Measurements from ENCODE around the gene PLD6. TPM values are rescaled to one million over a fixed set of nuclear protein-coding genes. Genes with fewer than 3 reads are reported as not detected.
"Not testable (repeated sequence)": the region's sequence is repeated elsewhere in the genome, so short reads cannot be mapped to it uniquely, and the experiment has no call there.

PLD6 gene, protein sequence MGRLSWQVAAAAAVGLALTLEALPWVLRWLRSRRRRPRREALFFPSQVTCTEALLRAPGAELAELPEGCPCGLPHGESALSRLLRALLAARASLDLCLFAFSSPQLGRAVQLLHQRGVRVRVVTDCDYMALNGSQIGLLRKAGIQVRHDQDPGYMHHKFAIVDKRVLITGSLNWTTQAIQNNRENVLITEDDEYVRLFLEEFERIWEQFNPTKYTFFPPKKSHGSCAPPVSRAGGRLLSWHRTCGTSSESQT
- 4.2 and 5.3 TPM in 2 replicates for total RNA-seq (2014; rRNA removed)
- polyA plus RNA-seq (2012) = 2.7 TPM

DNA sequence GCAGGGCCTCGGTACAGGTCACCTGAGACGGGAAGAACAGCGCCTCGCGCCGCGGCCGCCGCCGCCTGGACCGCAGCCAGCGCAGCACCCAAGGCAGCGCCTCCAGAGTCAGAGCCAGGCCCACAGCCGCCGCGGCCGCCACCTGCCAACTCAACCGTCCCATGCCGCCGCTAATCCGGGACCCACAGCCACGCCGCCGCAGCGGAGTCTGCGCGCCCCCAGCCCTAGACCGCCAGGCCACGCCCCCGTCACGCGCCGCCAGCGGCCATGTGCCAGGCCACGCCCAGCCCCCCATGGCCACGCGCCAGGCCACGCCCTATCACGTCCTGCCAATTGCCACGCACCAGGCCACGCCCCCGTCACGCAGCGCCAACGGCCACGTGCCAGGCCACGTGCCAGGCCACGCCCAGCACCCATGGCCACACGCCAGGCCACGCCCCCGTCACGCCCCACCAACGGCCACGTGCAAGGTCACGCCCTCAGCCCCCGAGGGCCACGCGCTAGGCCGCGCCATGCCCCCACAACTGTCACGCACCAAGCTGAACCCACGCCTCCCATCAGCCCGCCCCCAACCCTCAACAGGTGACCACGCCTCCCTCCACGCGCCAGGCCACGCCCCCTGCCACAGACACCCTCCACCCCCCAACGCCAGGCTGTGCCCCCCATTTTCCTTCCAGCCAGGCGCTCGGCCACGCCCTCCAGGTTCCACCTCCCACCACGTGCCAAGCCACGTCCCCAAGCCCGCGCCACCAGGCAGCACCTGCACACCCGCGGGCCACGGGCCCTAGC is at the start of gene PLD6:
TSS of gene PLD6 (minus strand) at position 210 of the 789 bp plus-strand sequence. CDS start at position 163, 47 bp downstream.
- peak; percentile 75 for DNase-seq (ENCODE audit: low read depth)

DNA sequence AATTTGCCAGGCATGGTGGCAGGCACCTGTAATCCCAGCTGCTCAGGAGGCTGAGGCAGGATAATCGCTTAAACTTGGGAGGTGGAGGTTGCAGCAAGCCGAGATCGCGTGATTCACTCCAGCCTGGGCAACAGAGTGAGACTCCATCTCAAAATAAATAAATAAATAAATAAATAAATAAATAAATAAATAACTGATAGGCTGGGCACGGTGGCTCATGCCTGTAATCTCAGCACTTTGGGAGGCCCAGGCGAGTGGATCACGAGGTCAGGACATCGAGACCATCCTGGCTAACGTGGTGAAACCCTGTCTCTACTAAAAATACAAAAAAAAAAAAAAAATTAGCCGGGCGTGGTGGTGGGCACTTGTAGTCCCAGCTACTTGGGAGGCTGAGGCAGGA is 49.6 kb upstream of the PLD6 start:
- not testable (repeated sequence) for DNase-seq (ENCODE audit: low read depth)

DNA sequence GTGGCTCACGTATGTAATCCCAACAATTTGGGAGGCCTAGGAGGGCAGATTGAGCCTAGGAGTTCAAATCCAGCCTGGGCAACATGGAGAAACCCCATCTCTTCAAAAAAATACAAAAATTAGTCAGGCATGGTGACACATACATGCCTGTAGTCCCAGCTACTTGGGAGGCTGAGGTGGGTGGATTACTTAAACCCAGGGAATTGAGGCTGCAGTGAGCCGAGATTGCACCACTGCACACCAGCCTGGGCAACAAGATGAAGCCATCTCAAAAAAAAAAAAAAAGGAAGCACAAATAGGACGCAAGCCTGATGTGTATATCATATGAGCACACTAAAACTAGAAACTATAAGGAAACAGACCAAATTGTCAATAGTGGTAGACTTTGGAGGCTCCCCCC is 47.9 kb upstream of the PLD6 start:
- DNase-seq (ENCODE audit: low read depth) = no peak

DNA sequence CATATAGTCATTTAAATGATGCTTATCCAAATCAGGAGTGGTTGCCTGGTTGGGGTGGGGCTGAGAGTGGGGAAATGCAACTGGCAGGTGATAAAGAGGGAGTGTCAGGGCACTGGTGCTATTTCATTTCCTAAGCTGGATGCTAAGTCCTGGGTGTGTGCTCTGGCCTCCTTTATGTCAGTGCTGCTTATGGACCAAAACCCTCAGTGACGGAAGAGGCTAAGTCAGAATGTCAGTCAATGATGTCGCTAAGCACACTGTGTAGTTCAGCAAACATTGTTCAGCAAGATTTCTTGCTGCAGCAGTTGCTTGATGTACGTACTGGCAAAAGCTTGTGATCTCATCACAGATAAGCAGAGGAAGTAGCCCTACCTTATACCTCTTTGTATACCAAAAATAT is 47.3 kb upstream of the PLD6 start:
- DNase-seq (ENCODE audit: low read depth) = no peak

DNA sequence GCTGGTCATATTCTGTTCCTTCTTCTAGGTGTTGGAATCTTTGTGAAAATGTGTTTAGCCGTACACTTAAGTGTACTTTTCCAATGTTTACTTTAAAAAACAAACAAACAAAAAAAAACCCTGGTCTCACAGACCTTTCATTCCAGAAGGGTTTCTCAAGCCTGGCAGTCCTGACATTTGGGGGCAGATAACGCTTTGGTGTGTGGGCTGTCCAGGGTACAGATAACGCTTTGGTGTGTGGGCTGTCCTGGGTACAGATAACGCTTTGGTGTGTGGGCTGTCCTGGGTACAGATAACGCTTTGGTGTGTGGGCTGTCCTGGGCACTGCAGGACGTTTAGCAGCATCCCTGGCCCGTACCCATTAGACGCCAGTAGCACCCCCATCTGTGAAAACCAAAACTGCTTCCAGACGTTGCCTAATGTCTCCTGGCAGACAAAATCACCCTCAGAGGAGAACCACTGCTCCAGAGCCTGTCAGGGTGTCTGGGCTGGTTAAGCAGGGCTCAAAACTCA is 46.1 kb upstream of the PLD6 start:
- DNase-seq (ENCODE audit: low read depth) = no peak

DNA sequence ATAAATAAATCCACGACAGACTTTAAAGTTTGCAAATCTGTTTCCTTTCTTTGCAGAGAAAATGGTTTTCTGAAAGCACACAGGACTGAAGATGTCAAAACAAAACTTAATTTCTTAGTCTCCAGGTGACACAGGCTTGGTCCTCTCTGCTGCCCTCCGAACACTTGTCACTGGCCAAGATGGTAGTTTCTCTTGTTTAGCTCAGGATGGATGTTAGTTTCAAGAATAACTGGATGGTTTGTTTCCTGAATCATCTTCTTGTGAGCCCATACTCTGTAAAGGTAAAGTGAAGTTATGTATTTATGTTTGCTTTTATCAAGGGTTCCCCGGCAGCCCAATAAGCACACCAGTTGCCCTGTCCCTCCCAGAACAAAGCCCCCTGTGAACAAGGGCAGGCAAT is 40.7 kb upstream of the PLD6 start:
- DNase-seq (ENCODE audit: low read depth) = no peak

DNA sequence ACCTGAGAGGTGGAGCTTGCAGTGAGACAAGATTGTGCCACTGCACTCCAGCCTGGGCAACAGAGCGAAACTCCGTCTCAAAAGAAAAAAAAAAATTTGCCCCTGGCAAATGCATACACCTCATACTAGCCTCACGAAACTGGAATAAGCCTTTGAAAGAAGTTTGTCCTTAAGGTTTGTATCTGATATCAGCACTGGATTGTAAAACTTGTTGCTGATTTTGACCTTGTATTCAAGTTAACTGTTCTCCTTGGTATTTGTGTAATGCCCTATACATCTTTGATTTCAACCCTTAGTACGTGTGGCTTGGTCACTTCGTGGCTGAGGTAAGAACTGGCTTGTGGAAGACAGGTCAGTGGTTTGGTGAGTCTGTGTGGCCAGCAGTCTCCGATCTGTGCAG is 37.0 kb upstream of the PLD6 start:
- DNase-seq (ENCODE audit: low read depth) = no peak

DNA sequence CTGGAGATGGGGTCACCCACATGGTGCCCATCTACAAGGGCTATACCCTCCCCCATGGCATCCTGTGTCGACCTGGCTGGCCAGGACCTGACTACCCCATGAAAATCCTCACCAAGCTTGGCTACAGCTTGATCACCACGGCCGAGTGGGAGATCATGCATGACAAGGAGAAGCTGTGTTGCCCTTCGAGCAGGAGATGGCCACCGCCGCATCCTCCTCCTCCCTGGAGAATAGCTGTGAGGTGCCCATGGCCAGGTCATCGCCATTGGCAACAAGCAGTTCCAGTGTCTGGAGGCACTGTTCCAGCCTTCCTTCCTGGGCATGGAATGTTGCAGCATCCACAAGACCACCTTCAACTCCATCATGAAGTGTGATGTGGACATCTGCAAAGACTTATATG is 36.1 kb upstream of the PLD6 start:
- no peak for DNase-seq (ENCODE audit: low read depth)

DNA sequence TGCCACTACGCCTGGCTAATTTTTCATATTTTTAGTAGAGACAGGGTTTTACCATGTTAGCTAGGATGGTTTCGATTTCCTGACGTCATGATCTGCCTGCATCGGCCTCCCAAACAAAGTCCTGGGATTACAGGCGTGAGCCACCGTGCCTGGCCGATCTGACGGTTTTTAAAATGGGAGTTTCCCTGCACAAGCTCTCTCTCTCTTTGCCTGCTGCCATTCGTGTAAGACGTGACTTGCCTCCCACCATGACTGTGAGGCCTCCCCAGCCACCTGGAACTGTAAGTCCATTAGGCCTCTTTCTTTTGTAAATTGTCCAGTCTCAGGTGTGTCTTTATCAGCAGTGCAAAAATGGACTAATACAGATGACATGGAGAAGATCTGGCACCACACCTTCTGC is 35.5 kb upstream of the PLD6 start:
- DNase-seq (ENCODE audit: low read depth) = no peak

DNA sequence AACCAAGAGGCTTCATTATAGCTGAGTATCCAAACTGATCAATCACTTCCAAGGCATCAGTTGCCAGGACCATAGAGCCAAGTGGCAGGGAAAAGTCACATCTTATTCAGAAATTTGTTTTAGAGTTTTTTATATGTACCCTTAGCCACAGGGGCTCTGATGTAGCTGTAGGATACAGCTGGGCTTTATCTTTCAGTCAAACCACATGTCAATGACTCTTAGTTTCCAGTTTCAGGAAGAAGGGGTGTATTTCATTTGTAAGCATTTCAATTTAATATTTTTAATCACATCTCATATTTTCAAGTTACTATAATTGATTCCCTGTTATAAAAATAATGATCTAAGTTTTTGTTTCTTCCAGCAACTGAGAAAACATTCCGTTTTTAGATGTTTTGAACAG is 33.7 kb upstream of the PLD6 start:
- DNase-seq (ENCODE audit: low read depth) = no peak

DNA sequence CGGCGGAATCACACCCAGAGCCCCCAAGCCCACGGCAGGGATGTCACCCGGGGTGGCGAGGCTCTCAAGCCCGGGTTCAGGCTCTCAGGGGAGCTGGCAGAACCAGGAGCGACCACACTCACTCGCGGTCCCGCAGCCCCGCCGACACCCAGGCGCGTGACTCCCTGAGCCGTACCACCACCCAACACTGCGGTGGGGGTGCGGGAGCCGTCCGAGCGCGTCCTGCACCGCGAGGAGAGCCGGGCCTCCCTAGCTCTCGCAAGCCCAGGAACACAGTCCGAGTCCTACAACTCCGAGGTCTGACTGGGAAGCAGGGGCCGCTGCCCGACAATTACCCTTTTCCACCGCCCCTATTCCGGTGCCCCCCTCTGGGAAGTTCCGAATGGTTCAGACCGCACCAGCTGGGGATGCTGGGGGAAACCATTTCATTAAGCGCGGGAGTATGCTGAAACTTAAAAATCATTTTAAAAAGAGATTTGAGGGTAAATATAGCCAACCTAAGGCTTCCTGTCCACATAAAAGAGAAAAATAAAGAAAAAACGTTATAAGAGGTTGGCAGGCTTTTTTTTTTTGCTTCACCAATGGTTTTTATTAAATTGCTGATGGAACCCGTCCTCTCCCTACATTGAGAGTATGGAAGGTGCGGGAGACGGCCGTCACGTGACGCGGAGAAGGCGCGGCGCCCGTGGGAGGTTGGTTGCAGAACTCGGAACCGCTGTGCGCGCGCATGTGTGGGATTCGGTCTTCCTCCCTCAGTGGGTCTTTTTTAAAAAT is 31.1 kb upstream of the PLD6 start, which contains the start of gene FLCN:
TSS of gene FLCN (minus strand) at position 143 of the 774 bp plus-strand sequence. CDS start 9,031 bp downstream, outside the sequence.
- peak; percentile 84 for DNase-seq (ENCODE audit: low read depth)

DNA sequence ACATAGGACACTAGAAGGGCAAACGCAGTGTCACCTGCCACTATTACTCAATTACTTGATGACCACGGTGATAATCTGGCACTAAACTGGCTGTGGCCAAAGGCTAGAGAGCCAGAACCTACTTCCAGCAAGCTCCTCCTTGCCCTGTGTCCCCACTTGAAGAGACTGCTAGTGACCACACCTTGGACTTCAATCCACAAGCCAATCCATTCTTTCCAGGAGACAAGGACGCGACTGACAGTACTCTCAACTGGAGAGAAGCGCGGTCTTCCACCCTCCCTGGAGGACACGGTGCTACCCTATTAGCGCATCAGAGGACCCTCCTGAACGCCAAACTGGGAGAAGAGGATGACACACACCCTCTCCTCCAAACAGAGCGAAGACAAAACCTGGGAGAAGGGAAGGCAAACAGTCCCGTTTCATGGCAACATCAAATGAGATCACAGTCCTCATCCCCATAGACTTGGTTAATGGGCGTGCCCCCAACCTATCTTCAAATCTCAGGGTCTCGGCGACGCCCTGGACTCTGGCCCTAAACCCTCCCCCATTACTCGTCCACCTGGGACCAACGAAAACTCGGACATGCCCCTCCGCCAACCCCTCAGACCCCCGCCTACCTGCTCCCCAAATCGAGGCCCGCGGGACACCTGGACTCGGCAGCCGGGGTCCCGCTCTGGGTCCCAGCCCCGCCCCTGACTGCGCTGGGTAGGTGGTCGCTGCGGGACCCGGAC is 30.3 kb upstream of the PLD6 start:
- peak; percentile 41 for DNase-seq (ENCODE audit: low read depth)

DNA sequence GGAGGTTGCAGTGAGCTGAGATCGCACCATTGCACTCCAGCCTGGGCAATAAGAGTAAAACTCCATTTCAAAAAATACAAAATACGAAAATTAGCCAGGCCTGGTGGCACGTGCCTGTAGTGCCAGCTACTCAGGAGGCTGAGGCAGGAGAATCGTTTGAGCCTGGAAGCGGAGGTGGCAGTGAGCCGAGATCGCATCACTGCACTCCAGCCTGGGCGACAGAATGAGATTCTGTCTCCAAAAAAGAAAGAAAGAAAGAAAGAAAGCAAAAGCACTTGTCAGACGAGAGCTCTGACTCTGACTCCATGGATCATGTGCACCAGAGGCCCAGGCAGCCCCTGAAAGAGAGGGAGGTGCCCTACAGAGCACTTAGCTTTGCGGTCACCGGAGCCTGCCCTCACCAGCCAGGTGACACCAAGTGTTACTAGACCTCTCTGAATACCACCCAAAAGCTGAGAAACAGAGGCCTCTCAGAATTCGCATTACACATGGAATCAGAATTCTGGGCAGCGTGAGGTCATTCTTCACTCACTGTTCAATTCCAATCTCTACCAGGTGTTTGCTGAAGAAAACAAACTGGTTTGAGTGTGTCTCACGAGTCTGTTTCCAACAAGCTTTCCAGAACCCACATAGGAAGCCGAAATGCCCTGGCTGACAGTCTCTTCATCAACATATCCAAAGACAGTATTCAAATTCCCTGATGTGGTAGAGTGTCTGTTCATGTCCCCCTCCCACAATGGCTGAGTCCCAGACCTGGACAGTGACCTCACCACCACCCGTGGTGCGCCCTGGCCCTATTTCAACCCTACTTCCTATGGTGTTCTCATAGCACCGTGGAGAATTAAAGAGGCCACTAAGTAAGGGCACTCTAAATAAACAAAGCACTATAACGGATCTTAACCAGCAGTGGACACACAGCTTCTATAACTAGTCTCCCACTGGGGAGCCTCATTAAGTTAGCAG is 29.4 kb upstream of the PLD6 start:
- DNase-seq (ENCODE audit: low read depth) = peak; percentile 49

DNA sequence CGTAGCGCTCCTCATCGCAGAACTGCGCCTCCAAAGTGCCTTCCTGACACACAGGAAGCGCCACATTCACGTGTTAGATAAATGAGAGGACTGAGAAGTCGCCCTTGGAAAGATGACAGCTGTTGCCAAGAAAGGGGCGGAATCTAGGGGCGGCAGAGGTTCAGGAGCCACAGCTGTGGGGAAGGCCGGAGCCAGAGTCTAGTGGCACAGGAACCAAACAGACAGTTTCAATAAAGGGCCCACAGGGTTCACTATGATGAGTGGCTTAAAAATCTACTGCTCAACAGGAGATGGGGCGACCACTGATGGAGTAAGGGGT is 26.1 kb upstream of the PLD6 start:
- DNase-seq (ENCODE audit: low read depth) = no peak

DNA sequence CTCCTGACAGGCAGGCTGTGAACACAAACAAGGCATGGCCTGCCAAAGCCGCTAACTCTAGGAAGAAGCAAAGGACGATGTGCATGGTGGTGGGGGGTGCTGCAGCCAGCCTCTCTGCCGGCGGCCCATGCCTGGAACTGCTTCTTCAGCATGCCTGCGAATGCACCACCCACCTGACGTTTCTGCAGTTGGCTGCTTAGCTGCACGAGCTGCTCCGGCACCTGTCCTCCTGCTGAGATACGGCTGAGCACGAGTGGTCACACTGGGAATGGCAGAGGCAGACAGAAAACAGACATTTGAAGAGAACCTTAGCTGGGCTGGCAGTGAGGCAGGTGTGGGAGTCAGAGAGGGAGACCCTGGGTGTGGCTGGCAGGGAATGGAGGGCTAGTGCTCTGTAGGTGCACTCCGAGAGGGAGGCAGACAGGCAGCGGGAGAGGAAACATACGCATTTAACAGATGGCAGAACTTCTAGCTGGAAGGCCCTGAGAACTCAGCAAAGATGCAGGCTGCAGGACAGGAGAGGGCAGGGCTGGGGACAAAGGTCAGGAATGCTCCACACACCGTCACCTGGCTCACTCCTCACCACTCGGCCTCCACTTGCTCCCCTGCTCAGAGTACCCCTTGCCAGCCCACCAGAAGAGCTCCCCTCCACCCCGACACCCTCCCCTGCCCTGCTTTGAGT is 25.6 kb upstream of the PLD6 start:
- no peak for DNase-seq (ENCODE audit: low read depth)

DNA sequence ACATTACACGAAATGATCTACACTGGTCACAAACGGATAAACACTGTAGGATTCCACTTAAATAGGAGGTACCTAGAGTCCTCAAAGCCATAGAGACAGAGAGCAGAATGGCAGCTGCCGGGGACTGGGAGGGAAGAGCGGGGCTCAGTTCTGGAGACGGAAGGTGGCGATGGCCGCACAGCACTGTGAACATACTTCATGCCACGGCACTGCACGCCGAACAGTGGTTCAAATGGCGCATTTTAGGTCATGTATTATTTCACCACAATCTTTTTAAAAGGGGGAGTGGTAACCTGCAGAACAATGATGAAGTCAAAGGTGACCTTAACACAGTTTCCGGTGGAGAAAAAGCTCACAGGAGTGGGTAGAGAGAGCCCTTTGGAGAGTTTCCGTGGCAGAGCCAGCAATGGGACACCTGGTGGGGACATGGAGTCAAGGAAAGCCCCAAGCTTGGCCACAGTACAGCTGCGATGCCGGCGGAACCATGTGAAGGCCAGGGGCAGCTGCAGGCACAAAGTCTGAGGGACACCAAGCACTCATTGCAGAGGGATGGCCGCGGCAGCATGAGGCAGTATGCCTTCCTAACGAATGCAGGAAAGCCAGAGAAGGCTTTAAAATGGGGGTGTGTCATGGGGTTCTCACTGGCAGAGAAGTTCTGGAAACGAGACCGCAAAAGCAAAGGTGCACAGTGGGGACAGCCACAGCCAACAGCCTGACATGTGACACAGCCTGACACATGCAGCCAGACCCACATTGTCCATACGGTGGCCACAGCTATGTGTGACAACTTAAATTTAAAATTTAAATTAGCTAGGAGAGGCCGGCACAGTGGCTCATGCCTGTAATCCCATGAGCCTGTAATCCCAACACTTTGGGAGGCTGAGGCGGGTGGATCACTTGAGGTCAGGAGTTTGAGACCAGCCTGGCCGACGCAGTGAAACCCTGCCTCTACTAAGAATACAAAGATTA is 23.6 kb upstream of the PLD6 start:
- DNase-seq (ENCODE audit: low read depth) = no peak

DNA sequence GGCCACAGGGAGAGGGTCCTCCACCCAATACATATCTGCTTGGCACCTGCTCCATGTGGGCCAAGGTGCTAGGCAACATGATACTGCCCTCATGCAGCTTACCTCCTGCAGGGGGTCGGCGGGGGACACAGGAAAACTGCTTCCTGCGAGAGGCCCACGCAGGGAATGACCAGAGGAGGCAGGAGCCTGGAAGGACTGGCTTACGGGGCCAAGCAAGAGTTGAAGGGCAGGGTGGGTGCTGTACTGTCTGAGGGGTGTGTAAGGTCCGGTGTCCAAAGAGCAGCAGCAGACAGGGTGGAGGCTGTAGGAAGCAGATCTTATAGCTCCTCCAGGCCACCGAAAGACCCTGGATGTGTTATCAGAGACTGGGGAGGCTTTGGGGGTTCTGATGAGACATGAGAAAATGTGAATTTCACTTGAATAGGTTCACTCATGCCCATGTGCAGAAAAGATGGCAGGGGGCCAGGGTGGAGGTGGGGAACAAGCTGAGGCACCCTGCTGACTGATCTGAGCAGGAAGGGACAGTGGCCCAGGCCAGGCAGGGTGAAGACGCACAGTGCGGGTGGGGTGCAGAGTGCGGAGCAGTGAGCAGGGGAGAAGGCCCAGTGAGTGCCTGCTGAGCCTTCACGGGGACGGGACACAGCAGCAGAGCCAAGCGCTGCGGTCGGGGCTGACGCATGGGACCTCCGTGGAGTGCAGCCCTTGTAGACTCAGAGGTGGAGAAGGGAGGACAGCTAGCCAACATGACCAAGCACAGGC is 22.6 kb upstream of the PLD6 start:
- no peak for DNase-seq (ENCODE audit: low read depth)
